ENCODE measurements around the gene ACKR2.
"Not testable (repeated sequence)": the region's sequence is repeated elsewhere in the genome, so short reads cannot be mapped to it uniquely, and the experiment has no call there.

Gene ACKR2

DNA sequence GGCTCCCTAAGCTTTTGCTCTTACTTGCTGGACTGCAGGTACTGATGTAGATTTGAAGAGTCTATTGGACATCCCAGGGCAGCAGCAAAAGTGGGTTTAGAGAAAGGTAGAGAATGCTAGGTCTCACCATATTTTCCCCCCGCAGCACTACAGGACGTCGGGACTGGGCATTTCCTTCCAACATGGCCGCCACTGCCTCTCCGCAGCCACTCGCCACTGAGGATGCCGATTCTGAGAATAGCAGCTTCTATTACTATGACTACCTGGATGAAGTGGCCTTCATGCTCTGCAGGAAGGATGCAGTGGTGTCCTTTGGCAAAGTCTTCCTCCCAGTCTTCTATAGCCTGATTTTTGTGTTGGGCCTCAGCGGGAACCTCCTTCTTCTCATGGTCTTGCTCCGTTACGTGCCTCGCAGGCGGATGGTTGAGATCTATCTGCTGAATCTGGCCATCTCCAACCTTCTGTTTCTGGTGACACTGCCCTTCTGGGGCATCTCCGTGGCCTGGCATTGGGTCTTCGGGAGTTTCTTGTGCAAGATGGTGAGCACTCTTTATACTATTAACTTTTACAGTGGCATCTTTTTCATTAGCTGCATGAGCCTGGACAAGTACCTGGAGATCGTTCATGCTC is 55.2 kb downstream of the ACKR2 start:
- DNase-seq, result no peak

DNA sequence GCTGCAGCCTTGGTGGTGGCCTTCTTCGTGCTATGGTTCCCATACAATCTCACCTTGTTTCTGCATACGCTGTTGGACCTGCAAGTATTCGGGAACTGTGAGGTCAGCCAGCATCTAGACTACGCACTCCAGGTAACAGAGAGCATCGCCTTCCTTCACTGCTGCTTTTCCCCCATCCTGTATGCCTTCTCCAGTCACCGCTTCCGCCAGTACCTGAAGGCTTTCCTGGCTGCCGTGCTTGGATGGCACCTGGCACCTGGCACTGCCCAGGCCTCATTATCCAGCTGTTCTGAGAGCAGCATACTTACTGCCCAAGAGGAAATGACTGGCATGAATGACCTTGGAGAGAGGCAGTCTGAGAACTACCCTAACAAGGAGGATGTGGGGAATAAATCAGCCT is 56.0 kb downstream of the ACKR2 start:
- no peak for DNase-seq

- DNase-seq, result no peak
Observed at GRCh38 chr3:42867138-42867537, 57.9 kb downstream of the ACKR2 start.

DNA sequence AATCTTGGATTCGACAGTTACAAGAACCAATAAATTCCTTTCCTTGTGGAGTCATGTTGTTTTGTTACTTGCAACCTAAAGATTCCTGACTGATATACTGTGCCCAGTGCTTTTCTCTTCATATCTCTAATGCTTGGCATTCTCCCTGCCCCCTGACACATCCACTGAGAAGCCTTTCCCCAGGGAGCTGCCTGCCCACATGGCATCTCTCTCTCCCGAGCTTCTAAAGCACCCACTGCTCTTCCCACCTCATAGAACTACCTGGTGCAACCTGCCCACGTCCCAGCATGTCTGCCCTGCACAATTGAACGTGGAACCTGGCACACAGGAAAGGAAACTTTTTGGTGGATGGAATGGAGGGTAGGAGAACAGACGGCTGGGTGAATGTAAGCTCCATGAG is 59.6 kb downstream of the ACKR2 start:
- no peak for DNase-seq

DNA sequence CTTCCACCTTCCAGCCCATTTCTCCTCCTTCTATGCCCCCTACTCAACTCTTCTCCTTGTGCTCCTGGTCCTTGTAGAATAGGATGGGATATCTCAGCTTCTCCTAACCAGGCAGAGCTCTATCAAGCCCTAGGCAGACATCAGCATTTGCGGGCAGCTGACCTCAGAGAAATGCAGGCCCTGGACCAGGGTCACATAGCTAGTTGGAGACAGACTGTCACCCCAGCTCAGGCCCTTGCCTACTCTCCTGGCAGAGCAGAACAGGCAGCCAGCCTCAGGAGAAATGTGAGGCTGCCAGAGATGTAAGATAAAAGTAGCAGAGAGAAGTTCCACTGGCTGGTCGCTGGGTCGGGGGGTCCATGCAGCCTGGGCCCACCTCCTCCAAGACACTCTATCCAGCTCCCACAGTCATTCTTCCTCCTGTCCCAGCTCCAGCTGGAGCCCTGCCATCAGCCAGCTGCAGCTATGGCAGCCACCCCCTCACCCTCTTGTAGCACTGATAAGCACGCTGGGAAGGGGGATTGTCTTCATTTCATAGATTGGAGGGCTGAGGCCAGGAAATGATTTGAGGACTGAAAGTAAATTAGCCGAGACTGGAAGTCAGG is 62.4 kb downstream of the ACKR2 start:
- no peak for DNase-seq

DNA sequence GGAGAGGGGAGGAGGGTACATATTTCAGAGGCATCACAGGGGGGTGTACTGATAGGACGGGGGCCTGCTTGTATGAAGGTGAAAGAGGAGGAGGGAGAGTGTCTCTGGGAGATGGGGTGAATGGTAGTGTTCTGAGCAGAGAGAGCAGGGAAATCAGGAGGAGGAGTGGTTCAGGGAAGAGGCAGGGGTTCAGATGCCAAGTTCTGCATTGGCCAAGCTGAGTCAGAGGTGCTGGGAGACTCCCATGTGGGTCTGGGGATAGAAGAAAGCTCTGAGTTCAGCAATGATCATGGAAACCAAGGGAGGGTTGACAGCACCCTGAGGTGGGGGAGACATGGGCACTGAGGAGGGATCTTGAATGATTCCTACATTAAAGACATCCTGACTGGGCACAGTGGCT is 63.5 kb downstream of the ACKR2 start:
- DNase-seq, result no peak

DNA sequence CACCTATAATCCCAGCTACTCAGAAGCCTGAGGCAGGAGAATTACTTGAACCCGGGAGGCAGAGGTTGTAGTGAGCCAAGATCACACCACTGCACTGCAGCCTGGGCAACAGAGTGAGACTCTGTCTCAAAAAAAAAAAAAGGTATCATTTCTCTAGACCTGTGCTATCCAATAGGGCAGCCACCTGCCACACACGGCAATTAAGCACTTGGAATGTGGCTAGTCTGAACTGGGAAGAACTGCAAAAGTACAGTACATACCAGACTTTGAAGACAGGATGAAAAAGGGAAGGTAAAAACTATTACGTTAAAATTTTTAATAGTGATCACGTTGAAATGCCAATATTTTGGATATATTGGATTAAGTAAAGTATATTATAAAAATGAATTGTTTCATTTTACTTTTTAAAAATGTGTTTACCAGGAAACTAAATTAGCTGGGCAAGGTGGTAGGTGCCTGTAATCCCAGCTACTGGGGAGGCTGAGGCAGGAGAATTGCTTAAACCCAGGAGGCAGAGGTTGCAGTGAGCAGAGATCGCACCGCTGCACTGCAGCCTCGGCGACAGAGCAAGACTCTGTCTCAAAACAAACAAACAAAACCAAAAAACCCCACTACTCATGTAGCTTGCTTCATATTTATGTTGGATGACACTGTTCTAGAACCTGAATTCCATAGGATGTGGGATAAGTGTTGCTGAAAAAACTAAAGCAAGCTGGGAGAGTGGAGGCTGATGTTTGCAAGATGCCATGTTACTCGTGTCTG is 64.2 kb downstream of the ACKR2 start:
- no peak for DNase-seq

DNA sequence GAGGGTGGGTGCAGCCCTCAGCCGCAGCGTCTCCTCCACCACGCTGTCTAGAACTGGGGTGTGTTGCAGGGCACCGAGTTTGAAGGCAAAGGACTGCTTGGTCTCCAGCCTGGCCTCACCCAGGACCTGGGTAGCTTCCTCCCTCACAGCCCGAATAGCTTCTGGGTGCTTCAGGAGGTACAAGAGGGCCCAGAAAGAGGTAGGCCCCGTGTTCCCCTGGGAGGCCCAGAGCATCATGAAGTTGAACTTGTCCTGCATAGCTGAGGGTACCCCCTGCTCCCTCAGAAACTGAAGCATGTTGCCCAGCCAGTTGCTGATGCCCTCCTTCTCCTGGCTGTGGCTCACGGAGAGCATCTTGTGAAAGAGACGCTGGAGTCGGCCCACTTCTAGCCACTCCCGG is 65.5 kb downstream of the ACKR2 start:
- no peak for DNase-seq

DNA sequence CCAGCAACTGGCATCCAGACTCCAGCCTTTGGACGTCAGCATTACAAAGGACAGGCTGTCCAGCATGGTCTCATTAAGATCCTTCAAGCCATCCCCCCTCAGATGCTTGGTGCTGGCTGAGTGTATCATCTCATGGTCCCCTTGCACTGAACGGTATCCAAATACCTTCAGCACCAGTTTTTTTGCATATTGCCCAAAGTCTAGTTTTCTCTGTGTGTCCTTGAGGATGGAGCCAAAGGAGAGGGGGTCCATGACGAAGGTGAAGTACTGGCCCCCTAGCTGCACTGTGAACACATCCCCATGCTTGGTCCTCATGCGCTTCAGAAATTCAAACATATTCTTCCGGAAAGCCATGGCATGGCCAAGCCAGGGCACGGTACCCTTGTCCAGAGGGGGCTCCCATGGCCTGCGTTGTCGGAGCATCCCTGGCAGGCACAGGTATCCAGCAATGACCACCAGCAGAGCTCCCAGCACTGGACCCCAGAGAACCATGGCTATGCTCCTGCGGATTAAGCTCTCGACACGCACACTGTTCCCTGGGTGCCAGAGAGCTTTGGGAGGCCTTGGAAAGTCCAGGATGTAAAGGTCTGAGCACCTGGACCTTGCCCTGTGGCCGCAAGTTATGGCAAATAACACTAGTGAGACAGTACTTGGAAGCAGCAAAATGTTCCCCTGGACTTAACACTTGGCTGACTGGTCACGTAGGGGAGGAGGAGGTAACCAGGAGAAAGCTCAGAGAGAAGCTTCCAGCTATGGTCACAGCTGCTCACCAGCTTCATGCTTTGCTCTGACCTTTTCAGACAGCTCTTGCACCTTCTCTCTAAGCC is 66.3 kb downstream of the ACKR2 start, which contains the start of gene CYP8B1:
TSS of gene CYP8B1 (minus strand) at position 555 of the 827 bp plus-strand sequence. CDS start at position 492, 63 bp downstream.
- no peak for DNase-seq

DNA sequence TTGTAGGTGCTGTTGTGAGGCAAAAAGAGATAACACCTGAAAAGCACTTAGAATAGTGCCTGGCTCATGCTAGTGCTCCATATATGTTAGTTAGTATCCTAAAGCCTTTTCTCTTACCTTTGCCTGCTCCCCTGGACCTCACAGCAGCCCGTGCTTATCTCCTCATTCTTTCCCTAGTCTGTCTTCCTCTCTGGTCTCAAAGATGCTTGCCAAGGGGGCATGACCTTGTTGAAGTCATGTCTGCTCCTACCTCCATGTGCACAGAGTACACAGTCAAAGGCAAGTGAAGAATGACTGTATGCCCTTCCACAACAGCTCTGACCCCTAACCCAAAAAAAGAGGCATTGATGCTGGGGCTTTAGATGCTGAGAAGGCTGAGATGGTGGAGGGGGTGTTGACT is 67.2 kb downstream of the ACKR2 start:
- DNase-seq, result no peak

DNA sequence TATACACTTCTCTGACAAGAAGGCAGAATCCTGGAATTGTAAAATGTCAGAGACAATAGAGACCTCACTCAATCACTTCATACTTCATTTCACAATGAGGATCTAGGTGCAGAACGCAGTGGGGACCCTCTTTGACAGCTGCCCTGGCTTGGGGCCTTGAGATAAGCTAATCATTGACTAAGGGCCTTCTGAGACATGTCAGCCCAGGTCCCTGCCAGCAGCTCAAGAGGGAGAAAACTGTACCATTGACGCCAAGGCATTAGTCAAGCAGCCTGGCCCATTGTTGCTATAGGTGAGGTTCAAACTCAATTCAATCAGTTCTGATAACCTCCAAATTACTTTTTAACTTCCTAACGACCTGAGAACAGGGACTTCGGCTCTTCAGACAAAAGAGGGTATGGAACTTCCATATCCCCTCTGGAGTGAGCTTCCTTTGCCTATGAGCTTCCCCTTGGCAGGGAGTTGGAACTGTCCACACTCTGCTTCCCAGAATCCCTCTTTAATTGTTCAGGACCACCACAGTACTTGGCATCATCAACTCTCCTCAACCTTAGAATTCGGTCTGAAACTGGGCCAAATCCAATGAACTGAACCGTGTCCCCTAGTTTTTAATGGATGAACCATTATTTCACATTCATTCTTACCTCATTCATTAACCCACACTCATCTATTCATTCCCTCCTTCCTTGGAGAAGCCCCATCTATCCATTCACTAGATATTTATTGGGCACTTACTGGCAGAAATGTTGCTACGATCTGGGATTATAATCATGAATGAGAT is 67.9 kb downstream of the ACKR2 start:
- no peak for DNase-seq

GRCh38 chr3:42877881-42878280 is 68.6 kb downstream of the ACKR2 start:
- no peak for DNase-seq

DNA sequence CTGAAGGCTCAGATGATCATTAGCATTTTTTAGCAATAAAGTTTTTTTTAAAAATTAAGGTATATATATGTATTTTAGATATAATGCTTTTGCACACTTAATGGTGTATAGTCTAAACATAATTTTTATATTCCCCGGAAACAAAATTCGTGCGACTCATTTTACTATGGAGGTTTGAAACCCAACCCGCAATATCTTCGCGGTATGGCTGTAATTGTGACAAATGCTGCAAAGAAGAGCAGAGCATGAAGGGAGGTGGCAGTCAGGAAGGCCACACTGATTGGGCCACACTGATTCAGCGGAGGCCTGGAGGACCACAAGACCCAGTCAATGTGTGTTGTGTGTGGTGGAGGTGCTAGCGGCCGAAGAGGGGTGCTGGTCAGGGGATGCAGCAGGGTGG is 70.9 kb downstream of the ACKR2 start:
- no peak for DNase-seq

- peak; percentile 91 for DNase-seq
Observed at GRCh38 chr3:42880601-42881451, 71.6 kb downstream of the ACKR2 start.

GRCh38 chr3:42883251-42883930 is 74.1 kb downstream of the ACKR2 start:
- DNase-seq, result not testable (repeated sequence)

DNA sequence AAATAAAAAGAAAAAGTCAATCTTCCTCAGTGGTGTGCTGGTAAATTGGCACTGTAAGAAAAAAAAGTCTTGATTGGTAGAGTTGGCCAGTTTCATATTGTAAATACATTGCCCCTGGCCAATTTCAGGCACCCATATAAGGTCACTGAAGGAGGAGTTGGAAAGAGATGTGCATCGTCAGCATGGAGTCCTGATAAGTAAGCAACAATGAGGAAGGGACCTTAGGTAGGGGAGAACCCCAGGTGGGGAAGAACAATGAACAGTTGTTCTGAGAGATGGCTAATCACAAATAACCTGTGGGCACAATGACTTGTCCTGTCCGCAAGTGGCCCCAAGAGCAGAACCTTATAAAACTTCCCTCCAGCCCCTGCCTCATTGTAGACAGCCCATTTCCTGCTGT is 75.1 kb downstream of the ACKR2 start:
- no peak for DNase-seq

DNA sequence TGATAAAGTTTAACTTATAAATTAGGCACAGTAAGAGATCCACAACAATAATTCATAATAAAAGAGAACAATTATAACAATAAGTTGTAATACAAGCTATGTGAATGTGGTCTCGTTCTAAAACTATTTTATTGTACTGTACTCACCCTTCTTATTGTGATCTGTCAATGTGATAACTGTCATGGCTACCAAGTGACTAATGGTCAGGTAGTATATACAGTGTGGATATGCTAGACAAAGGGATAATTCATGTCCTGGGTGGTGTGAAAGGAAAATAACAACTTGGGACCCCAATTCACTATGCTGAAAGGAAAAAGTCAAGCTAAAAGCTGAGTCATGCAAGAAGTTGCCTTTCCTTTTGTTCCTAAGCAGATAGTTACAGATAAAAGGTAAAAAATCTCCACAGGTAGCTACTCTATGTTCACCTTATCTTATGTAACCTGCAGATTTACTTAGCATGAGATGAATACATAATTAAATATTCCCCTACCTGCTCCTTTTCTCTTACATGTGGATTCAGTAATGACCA is 77.1 kb downstream of the ACKR2 start:
- no peak for DNase-seq

DNA sequence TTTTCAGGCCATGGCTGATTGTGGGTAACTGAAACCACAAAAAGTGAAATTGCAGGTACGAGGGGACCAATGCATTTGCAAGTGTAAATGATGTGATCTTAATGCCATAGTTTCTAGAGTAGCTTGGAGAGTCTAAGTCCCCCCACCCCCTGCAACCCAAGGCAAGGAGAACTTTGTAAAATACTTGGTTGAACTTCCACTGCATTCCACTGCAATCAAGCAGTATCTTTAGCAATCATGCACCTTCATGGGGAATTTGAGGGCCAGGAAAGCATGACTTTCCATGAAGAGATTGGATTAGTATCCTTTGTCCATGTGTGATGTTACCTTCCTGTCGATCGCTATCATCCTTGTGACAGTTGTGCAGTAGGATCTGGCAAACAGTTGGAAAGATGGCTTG is 77.8 kb downstream of the ACKR2 start:
- DNase-seq, result no peak

DNA sequence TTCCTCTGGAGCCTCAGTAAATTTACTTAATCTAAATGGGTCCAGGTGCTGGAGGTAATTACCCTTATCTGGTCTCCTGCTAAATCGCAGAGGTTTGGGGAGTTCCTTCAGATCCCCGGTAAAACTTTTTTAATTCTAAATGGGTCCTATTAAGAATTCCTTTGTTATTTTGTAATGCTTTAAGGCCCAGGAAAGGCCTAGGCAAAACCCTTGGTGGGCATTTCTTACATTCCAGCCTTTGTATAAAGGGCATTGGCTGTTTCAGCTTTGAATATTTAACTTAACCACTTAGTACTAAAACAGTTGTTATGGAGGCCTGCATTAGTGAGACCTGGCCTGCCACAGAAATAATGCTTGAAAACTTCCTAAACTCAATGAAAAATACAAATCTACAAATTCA is 81.8 kb downstream of the ACKR2 start:
- no peak for DNase-seq

DNA sequence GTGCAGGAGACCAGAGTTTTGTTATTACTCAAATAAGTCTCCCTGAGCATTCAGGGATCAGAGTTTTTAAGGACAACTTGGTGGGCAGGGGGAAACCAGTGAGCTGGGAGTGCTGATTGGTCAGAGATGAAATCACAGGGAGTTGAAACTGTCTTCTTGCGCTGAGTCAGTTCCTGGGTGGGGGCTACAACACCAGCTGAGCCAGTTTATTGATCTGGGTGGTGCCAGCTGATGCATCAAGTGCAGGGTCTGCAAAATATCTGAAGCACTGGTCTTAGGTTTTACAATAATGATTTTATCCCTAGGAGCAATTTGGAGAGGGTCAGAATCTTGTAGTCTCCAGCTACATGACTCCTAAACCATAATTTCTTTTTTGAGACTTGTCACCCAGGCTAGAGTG is 82.9 kb downstream of the ACKR2 start:
- no peak for DNase-seq

DNA sequence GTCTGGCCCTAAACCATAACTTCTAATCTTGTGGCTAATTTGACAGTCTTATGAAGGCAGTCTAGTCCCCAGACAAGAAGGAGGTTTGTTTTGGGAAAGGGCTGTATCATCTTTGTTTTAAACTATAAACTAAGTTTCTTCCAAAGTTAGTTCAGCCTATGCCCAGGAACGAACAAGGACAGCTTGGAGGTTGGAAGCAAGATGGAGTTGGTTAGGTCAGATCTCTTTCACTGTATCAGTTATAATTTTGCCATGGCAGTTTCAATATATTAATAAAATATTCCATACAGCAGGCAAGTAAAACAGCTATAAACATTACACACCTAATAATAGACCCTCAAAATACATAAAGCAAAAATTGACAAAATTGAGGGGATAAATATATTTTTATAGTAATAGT is 83.6 kb downstream of the ACKR2 start:
- no peak for DNase-seq
